GM11168 (cell line): Measurements from ENCODE around the gene CUL4A.
"Not testable (repeated sequence)": the region's sequence is repeated elsewhere in the genome, so short reads cannot be mapped to it uniquely, and the experiment has no call there.

Experiments
- in situ Hi-C: fragments of 300-500 bp; cut with MboI; formaldehyde crosslinking; loops from one replicate; pipeline ENCODE4 v1.12.0; 2022; ENCODE audit warnings: low sequenced_read_pairs; ENCODE audit not compliant: unreplicated experiment

The CUL4A gene

DNA sequence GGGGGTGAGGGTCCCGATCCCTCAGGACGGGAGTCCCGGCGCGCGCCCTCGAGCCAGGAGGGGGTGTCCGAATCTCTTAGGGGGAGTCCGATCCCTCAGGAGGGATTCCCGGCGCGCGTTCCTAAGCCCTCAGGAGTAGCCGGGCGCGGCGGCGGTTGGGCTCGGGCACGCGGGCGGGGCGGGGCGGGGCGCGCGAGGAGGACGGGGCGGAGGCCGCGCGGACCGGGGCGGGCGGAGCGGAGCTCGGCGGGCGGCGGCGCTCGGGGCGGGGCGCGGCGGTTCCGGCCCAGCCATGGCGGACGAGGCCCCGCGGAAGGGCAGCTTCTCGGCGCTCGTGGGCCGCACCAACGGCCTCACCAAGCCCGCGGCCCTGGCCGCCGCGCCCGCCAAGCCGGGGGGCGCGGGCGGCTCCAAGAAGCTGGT is at the start of gene CUL4A:
CUL4A (plus strand) TSS at position 278 of the 423 bp plus-strand sequence; CDS start at position 293, 15 bp downstream.
- in situ Hi-C loops: no loop called here

DNA sequence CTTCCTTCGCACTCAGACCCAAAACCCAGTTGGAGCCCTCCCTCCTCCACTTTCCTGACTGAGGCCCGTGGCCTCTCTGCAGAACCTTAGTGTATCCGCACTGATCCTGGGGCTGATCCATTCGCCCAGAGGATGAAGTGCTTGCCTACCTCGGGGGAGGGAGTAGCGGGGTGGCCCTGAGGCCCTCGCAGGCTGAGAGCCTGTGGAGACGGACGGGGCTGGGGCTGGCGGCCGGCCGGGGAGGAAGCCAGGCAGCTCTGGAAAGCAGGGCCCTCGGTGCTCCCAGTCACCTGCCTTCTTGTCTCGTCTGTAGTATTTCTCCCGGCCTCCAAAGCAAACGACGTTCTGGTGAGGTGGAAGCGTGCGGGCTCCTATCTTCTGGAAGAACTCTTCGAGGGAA is 49.7 kb upstream of the CUL4A start:
- in situ Hi-C loops: no loop called here

GRCh38 chr13:113160983-113161382 is 48.4 kb upstream of the CUL4A start:
- in situ Hi-C loops: no loop called here

- in situ Hi-C loops: no loop called here
Observed at GRCh38 chr13:113161433-113161832, 48.0 kb upstream of the CUL4A start.

DNA sequence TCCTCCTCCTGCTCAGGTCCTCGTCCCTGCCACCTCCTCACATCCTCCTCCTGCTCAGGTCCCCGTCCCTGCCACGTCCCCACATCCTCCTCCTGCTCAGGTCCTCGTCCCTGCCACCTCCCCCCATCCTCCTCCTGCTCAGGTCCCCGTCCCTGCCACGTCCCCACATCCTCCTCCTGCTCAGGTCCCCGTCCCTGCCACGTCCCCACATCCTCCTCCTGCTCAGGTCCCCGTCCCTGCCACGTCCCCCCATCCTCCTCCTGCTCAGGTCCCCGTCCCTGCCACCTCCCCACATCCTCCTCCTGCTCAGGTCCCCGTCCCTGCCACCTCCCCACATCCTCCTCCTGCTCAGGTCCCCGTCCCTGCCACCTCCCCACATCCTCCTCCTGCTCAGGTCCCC is 47.4 kb upstream of the CUL4A start:
- in situ Hi-C loops: not testable (repeated sequence)

DNA sequence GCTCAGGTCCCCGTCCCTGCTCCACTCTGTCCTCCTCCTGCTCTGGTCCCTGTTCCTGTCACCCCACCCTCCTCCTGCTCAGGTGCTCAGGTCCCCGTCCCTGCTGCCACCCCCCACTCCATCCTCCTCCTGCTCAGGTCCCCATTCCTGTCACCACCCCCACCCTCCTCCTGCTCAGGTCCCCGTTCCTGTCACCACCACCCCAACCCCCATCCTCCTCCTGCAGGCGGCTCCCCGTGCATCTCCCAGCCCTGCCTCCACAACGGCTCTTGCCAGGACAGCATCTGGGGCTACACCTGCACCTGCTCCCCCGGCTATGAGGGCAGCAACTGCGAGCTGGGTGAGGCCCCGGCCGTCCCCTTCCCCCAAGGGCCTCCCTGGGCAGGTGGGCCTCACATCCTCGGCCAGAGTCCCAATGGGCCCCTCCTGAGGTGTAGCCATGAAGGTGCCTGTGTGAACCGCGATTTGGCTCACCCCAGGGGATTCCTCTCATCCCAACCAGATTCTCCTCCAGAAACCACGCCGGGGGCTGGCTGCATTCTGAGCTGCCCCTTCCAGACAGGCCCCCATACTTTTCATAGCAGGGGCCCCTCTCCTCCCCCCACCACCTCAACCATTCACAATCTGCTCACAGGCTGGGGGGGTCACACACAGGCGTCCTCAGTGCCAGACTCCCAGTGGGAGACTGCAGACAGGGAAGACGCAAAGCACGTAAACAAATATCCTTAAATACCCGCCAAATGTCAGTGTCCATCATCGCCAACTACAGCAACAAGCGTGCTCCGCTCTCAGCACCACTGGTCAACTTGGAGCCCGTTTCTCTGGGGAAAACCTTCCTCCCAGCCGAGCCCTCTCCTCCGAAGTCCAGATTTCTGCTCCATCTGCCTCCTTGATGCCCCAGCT is 46.4 kb upstream of the CUL4A start:
- in situ Hi-C loops: no loop called here

- in situ Hi-C loops: no loop called here
Observed at GRCh38 chr13:113164492-113164891, 44.9 kb upstream of the CUL4A start.

GRCh38 chr13:113166266-113166665 is 43.1 kb upstream of the CUL4A start:
- in situ Hi-C loops: no loop called here

DNA sequence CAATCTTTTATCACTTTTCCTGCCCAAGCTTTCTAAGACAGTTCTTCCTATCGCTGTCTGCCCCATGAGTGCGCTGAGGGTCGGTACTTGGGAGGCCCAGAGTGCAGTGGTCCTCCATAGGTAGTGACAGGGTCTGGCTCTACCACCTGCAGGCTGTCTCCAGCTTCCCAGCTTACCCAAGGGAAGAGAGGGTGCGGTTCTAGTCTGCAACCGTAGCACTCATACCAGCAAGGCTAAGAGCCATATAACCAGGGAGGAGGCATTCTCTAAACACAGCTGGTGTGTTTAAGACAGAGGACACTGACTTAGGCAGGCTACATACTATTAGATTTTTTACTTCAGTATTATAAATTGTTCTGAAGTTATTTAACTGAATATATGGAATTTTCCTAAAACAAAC is 42.7 kb upstream of the CUL4A start:
- in situ Hi-C loops: no loop called here

DNA sequence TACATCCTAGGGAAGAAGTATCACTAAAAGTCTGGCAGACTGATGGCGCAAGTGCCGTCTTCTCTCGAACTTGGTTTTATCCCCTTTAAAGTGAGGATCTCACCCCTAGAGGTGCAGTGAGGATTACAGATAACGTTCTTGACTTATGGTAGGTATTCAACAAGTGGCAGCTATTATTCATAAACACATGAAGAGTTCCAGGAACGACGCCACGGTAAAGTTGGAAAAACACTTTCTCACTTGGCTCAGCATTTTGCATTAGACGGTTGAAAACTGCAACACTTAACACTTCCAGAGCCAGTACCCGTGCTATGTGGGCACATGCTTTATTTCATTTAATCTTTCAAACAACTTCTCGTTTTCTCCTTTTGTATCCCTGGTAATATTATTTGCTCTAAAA is 42.3 kb upstream of the CUL4A start:
- in situ Hi-C loops: no loop called here

DNA sequence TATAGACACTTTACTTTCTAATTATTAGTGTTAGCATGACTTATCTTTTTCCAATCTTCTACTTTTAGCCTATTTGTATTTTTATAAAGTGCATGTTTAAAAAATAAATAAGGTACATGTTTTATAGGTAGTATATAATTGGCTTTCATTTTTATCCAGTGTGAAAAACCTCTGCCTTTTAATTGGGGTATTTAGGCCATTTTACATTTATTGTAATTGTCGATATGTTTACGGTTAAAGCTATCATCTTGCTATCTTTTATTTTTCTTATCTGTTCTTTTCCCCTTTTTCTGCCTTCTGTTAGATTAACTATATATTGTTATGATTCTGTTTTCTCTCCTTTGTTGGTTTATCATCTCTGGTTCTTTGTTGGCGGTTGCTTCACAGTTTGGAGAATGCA is 41.8 kb upstream of the CUL4A start:
- in situ Hi-C loops: no loop called here

DNA sequence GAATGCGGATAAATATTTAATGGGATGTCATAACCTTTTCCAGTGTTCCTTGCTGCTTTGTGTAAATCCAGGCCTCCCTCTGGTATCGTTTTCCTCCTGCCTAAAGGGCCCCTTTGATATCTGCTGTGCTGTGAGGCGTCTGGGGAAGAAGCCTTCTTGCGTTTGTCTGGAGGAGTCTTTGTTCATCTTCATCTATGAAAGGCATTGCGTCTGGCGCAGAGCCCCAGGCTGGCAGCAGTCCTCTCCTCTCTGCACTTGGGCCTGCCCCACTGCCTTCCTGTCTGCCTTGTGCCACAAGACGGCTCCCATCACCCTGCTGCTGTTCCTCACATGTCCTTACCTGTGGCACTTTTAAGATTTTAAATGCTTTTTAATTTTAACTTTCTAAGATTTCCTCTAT is 41.2 kb upstream of the CUL4A start:
- in situ Hi-C loops: no loop called here

- in situ Hi-C loops: no loop called here
Observed at GRCh38 chr13:113169277-113170272, 39.8 kb upstream of the CUL4A start.

- in situ Hi-C loops: no loop called here
Observed at GRCh38 chr13:113170511-113170910, 38.9 kb upstream of the CUL4A start.

DNA sequence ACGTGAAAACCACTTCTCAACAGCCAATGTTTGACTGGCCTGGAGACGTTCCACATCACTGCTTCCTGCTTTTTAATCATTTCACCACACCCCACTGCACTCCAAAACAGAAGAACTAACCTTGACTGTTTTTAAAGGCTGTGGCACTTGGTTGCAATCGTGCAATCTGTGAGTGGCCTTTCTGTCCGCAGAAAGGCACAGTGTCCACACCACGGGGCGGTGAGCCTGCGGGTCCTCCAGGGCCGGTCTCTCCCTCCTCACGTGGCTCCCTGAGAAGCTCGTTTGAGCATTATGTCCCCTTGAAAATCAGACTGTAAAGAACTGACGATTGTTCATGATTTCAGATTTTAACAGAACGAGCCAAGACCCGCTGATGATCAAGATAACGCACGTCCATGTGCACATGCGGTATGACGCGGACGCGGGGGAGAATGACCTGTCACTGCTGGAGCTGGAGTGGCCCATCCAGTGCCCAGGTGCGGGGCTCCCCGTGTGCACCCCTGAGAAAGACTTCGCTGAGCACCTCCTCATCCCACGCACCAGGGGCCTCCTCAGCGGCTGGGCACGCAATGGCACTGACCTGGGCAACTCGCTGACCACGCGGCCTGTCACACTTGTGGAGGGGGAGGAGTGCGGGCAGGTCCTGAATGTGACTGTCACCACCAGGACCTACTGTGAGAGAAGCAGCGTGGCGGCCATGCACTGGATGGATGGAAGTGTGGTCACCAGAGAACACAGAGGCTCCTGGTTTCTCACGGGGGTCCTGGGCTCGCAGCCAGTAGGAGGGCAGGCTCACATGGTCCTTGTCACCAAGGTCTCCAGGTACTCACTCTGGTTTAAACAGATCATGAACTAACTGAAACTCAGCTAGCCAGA is 37.9 kb upstream of the CUL4A start:
- in situ Hi-C loops: no loop called here

GRCh38 chr13:113172419-113172926 is 36.9 kb upstream of the CUL4A start:
- in situ Hi-C loops: no loop called here

DNA sequence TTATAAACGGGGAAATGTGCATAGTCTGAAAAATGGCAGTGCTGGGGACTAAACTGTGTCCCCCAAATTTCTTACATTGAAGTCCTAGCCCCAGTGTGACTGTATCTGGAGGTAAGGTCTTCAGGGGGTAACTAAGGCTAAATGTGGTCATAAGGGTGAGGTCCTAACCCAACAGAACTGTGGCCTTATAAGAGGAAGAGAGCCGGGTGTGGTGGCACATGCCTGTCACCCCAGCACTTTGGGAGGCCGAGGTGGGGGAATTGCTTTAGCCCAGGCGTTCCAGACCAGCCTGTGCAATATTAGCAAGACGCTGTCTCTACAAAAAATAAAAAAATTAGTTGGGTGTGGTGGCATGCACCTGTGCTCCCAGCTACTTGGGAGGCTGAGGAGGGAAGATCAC is 33.1 kb upstream of the CUL4A start:
- in situ Hi-C loops: no loop called here

DNA sequence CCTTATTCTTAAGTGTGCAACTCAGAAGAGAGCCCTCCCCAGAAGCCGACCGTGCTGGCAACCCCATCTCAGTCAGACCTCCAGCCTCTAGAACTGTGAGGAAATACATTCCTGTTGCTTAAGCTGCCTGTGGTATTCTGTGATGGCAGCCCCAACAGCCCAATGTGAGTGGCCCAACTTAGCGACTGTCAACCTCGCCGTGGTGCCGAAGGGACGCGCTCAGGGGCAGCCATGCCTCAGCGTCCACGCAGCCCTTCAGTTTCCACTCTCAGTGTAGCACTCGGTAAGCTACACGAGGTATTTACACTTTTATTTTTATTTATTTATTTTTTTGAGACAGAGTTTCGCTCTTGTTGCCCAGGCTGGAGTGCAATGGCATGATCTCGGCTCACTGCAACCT is 32.6 kb upstream of the CUL4A start:
- in situ Hi-C loops: no loop called here

- in situ Hi-C loops: no loop called here
Observed at GRCh38 chr13:113178070-113178895, 31.1 kb upstream of the CUL4A start.
